ENCODE results near the gene SH3PXD2A. TPM values are rescaled to one million over a fixed set of nuclear protein-coding genes. Genes with fewer than 3 reads are reported as not detected.

Gene SH3PXD2A
- total and polyA plus RNA-seq, 12 donors, result 6.9 to 44.9 (median 34.4) TPM

DNA sequence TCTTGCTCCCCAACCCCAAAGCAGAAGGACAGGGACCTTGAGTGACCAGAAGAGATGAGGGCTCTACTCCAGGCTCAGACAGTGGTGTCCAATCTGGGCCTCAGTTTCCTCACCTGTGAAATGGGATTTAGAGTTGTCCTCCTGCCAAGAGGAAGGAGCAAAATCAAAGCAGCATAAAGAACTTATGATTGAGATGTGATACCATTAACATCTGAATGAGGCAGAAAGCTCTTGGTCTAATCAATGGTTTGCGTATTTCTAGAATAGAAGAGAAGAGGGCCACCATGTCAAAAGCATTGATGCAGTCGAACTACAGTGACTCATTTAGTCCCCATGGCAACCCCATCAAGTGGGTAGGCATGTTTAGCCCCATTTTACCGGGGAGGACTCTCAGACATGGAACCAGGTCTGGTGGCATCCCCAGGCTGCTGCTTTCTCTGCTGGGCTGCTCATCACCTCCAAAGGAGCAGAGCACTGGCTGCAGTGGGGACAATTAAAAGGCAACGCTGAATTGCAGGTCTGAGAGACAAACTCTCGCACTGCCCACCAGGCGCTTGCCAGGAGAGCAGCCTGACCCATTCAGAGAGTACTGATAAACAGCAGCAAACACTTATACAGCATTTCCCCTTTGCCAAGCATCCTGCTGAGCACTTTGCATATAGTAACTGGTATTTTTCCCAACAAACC lies 186.0 kb downstream of the SH3PXD2A start:
- peak overlapping the region in 8 of 10 donors; percentile 23 to 83 (median 72) for H3K27ac ChIP-seq
- TF ChIP-seq, protein P1, sequence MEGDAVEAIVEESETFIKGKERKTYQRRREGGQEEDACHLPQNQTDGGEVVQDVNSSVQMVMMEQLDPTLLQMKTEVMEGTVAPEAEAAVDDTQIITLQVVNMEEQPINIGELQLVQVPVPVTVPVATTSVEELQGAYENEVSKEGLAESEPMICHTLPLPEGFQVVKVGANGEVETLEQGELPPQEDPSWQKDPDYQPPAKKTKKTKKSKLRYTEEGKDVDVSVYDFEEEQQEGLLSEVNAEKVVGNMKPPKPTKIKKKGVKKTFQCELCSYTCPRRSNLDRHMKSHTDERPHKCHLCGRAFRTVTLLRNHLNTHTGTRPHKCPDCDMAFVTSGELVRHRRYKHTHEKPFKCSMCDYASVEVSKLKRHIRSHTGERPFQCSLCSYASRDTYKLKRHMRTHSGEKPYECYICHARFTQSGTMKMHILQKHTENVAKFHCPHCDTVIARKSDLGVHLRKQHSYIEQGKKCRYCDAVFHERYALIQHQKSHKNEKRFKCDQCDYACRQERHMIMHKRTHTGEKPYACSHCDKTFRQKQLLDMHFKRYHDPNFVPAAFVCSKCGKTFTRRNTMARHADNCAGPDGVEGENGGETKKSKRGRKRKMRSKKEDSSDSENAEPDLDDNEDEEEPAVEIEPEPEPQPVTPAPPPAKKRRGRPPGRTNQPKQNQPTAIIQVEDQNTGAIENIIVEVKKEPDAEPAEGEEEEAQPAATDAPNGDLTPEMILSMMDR (IDR thresholded peaks at IDR 0.05), result no peak
- intact Hi-C loops (cut with DNase I), result loop anchor here in 6 of 10 donors (5.0 to 10.0 kb wide), 4 partner anchors 52 to 67 kb away; no protein-coding TSS in a partner anchor
- peak overlapping the region in 3 of 10 donors; percentile 31 to 50 (median 45) for H3K4me3 ChIP-seq
- DNase-seq, result no peak
- no peaks in the 10 kb centered on the region for H3K9me3 ChIP-seq
- 79 to 81% methylated on average over 6 of the region's 6 CpGs for WGBS, 2 donors
- H3K27me3 ChIP-seq, result no peaks in the 10 kb centered on the region
- peaks cover 0 to 8% (median 0%) of the 10 kb centered on the region in 9 donors for H3K36me3 ChIP-seq
- peaks cover 22 to 91% (median 59%) of the 10 kb centered on the region in 9 donors for H3K4me1 ChIP-seq
- no peak for ATAC-seq

DNA sequence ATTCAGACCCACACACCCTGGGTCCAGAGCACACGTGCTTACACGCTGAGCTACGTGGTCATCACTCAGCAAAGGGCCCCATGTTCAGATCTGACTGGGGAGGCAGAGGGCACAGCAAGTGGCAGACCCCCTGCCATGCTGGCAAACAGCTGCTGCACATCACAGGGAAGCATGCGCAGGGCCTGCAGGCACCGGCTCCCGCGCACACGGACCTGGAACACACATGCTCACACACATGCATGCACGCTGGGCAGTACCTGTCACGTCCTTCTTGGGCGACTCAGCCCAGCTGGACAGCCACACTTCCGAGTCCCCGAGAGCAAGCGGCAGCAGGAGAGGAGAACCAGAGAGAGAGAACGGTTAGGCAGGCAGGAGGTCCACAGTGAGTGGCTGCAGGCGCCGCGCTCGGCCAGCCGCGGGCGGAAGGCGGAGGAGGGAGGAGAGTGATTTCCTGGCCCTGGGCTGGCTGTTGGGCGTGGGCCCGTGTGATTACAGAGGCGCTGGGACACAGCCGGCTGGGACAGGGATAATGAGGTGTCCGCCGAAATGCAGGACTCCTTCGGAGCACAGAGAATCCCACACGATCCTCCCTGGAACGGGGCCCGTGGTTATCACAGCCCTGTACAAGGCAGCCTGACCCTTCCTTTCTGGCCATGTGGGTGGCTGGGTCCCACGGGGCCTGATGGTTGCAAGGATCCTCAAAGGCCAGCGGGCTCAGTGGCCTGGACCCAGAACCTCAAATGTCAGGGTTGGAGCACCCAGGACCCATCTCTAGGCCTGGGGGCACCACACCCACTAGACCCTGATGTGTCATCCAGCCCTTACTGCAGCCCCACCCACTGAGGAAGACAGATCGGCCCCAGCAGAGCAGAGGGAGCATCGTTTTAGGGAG lies 186.8 kb downstream of the SH3PXD2A start:
- Histone ChIP-seq H3K36me3 (peaks cover 0 to 8% (median 0%) of the 10 kb centered on the region in 9 donors), H3K9me3 (no peaks in the 10 kb centered on the region), H3K4me3 (peak overlapping the region in 9 of 10 donors; percentile 9 to 50 (median 33)), H3K4me1 (peaks cover 22 to 93% (median 67%) of the 10 kb centered on the region in 9 donors), H3K27ac (peak overlapping the region in 9 of 10 donors; percentile 23 to 83 (median 72)), H3K27me3 (no peaks in the 10 kb centered on the region)
- 31 to 37% methylated on average over 37 of the region's 37 CpGs for WGBS, 2 donors
- DNase-seq (peak; percentile 83 to 86), ATAC-seq (peak; percentile 49 to 89 (median 82))
- TF ChIP-seq, protein P1 (IDR thresholded peaks at IDR 0.05), result no peak
- intact Hi-C loops (cut with DNase I), result loop anchor here in 6 of 10 donors (5.0 to 10.0 kb wide), 4 partner anchors 51 to 66 kb away; no protein-coding TSS in a partner anchor

DNA sequence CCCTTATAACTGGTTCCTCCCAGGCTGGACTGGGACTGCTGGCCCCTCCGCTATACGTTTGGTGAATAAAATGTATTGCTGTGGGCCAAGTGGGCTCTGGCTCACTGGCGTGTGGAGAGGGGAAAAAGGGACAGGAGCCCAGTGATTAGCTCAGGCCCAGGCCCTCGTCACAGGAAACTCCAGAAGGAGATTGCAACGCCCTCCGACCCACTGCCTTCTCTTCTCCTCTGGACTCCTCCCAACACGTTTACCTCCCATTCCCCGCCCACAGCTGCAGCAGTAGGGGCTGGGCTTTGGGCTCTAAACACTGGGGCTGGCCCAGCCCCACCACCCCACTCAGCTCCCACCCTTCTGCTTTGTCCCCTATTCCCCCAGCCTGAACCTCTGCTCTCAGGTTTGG lies 188.0 kb downstream of the SH3PXD2A start:
- intact Hi-C loops (cut with DNase I), result loop anchor here in 6 of 10 donors (5.0 to 10.0 kb wide), 4 partner anchors 50 to 65 kb away; no protein-coding TSS in a partner anchor
- DNase-seq (peak in 1 of 2 donors; percentile 70), ATAC-seq (peak in 7 of 8 donors; percentile 18 to 66 (median 44))
- Histone ChIP-seq H3K9me3 (no peaks in the 10 kb centered on the region), H3K36me3 (peaks cover 0 to 8% (median 0%) of the 10 kb centered on the region in 9 donors), H3K27ac (peak overlapping the region in 9 of 10 donors; percentile 23 to 83 (median 72)), H3K27me3 (no peaks in the 10 kb centered on the region), H3K4me1 (peaks cover 19 to 92% (median 68%) of the 10 kb centered on the region in 9 donors), H3K4me3 (peak overlapping the region in 2 of 10 donors; percentile 46 to 50)
- WGBS, 2 donors, result 49 to 54% methylated on average over 8 of the region's 8 CpGs
- TF ChIP-seq, protein P1 (IDR thresholded peaks at IDR 0.05), result no peak

DNA sequence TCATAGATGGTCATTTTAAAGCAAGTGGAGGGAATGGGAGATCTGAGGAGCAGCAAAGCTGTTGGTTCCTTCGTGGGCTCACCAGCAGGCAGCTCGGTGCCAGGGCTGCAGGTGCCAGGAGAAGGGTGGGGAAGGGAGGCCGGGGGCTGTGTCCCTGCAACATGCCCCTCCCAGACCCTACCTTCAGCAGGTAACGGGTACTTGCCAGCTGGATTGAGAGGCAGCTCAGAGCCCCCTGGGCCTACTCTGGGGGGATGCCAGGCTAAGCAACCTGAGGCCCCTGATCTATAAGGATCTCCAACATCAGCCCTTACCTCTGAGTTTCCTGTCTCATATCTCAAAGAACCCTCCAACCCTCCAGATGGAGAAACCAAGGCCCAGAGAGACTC lies 188.6 kb downstream of the SH3PXD2A start:
- Histone ChIP-seq H3K27me3 (no peaks in the 10 kb centered on the region), H3K4me3 (no peak overlapping the region), H3K36me3 (peaks cover 0 to 8% (median 0%) of the 10 kb centered on the region in 9 donors), H3K9me3 (no peaks in the 10 kb centered on the region), H3K4me1 (peaks cover 22 to 90% (median 67%) of the 10 kb centered on the region in 9 donors), H3K27ac (peak overlapping the region in 9 of 10 donors; percentile 23 to 83 (median 72))
- TF ChIP-seq, protein P1 (IDR thresholded peaks at IDR 0.05), result no peak
- intact Hi-C loops (cut with DNase I), result loop anchor here in 6 of 10 donors (5.0 to 10.0 kb wide), 4 partner anchors 49 to 64 kb away; no protein-coding TSS in a partner anchor
- 95 to 100% methylated on average over 4 of the region's 4 CpGs for WGBS, 2 donors
- ATAC-seq (no peak), DNase-seq (no peak)

All from heart right ventricle (tissue), 16 donors.